ENCODE results near the gene SDK2. TPM values are rescaled to one million over a fixed set of nuclear protein-coding genes. Genes with fewer than 3 reads are reported as not detected.

SDK2 gene
- total and polyA plus RNA-seq, 5 donors from 2014 or later, result 0.02 to 0.59 (median 0.02) TPM; not detected in 2

- Histone ChIP-seq H3K27me3 (ENCODE audit: control insufficient read depth, insufficient read depth, low read length) (no peaks in the 10 kb centered on the region), H3K4me3 (ENCODE audit: low read depth, low read length) (no peak overlapping the region), H3K36me3 (ENCODE audit: control insufficient read depth, insufficient read depth, low read length) (no peaks in the 10 kb centered on the region), H3K4me1 (ENCODE audit: control insufficient read depth, insufficient read depth, low read length, poor library complexity, severe bottlenecking) (peaks cover 5% of the 10 kb centered on the region), H3K9me3 (ENCODE audit: control insufficient read depth in 2 of 2, low read length in 2 of 2) (no peaks in the 10 kb centered on the region), H3K27ac (ENCODE audit: insufficient read depth, low read length, poor library complexity, severe bottlenecking) (no peak overlapping the region)
- Mint-ChIP-seq H3K27me3 (no peaks in the 10 kb centered on the region), H3K4me1 (peaks cover 0 to 32% (median 4%) of the 10 kb centered on the region in 4 donors), H3K36me3 (peaks cover 4% of the 10 kb centered on the region), H3K4me3 (no peak overlapping the region), H3K9me3 (peaks cover 0 to 1% (median 0%) of the 10 kb centered on the region in 7 donors), H3K27ac (no peak overlapping the region)
- DNase-seq (no peak), ATAC-seq (ENCODE audit: low read depth in 2 of 2) (no peak)
These were observed 95.5 kb downstream of the SDK2 start for GRCh38 chr17:73548620-73549311.

- no peak overlapping the region for H3K27ac ChIP-seq (ENCODE audit: insufficient read depth, low read length, poor library complexity, severe bottlenecking)
- H3K36me3 ChIP-seq (ENCODE audit: control insufficient read depth, insufficient read depth, low read length), result no peaks in the 10 kb centered on the region
- H3K36me3 Mint-ChIP-seq, result peaks cover 4% of the 10 kb centered on the region
- DNase-seq, result no peak
- H3K4me1 ChIP-seq (ENCODE audit: control insufficient read depth, insufficient read depth, low read length, poor library complexity, severe bottlenecking), result peaks cover 5% of the 10 kb centered on the region
- no peak for ATAC-seq (ENCODE audit: low read depth in 2 of 2)
- peaks cover 0 to 29% (median 4%) of the 10 kb centered on the region in 4 donors for H3K4me1 Mint-ChIP-seq
- H3K27me3 Mint-ChIP-seq, result no peaks in the 10 kb centered on the region
- no peaks in the 10 kb centered on the region for H3K9me3 ChIP-seq (ENCODE audit: control insufficient read depth in 2 of 2, low read length in 2 of 2)
- H3K9me3 Mint-ChIP-seq, result peaks cover 0 to 1% (median 0%) of the 10 kb centered on the region in 7 donors
- H3K27me3 ChIP-seq (ENCODE audit: control insufficient read depth, insufficient read depth, low read length), result no peaks in the 10 kb centered on the region
- H3K4me3 Mint-ChIP-seq, result no peak overlapping the region
- H3K4me3 ChIP-seq (ENCODE audit: low read depth, low read length), result no peak overlapping the region
- H3K27ac Mint-ChIP-seq, result peak overlapping the region in 1 of 3 donors; percentile 36
These were observed 96.5 kb downstream of the SDK2 start for GRCh38 chr17:73547790-73548189.

- Histone ChIP-seq H3K4me1 (ENCODE audit: control insufficient read depth, insufficient read depth, low read length, poor library complexity, severe bottlenecking) (peaks cover 3% of the 10 kb centered on the region), H3K27ac (ENCODE audit: insufficient read depth, low read length, poor library complexity, severe bottlenecking) (no peak overlapping the region), H3K27me3 (ENCODE audit: control insufficient read depth, insufficient read depth, low read length) (no peaks in the 10 kb centered on the region), H3K9me3 (ENCODE audit: control insufficient read depth in 2 of 2, low read length in 2 of 2) (no peaks in the 10 kb centered on the region), H3K36me3 (ENCODE audit: control insufficient read depth, insufficient read depth, low read length) (no peaks in the 10 kb centered on the region), H3K4me3 (ENCODE audit: low read depth, low read length) (no peak overlapping the region)
- H3K9me3 Mint-ChIP-seq, result peaks cover 0 to 1% (median 0%) of the 10 kb centered on the region in 7 donors
- H3K36me3 Mint-ChIP-seq, result peaks cover 4% of the 10 kb centered on the region
- H3K27me3 Mint-ChIP-seq, result no peaks in the 10 kb centered on the region
- H3K27ac Mint-ChIP-seq, result peak overlapping the region in 2 of 3 donors; percentile 48 to 56
- peaks cover 0 to 26% (median 2%) of the 10 kb centered on the region in 4 donors for H3K4me1 Mint-ChIP-seq
- H3K4me3 Mint-ChIP-seq, result no peak overlapping the region
- ATAC-seq (ENCODE audit: low read depth in 2 of 2) (peak; percentile 40 to 51), DNase-seq (peak in 1 of 3 donors; percentile 45)
These were observed 97.3 kb downstream of the SDK2 start for GRCh38 chr17:73546770-73547536.

- H3K27ac Mint-ChIP-seq, result no peak overlapping the region
- Histone ChIP-seq H3K4me3 (ENCODE audit: low read depth, low read length) (no peak overlapping the region), H3K9me3 (ENCODE audit: control insufficient read depth in 2 of 2, low read length in 2 of 2) (no peaks in the 10 kb centered on the region), H3K36me3 (ENCODE audit: control insufficient read depth, insufficient read depth, low read length) (no peaks in the 10 kb centered on the region), H3K4me1 (ENCODE audit: control insufficient read depth, insufficient read depth, low read length, poor library complexity, severe bottlenecking) (peaks cover 3% of the 10 kb centered on the region), H3K27ac (ENCODE audit: insufficient read depth, low read length, poor library complexity, severe bottlenecking) (no peak overlapping the region), H3K27me3 (ENCODE audit: control insufficient read depth, insufficient read depth, low read length) (no peaks in the 10 kb centered on the region)
- DNase-seq (no peak), ATAC-seq (ENCODE audit: low read depth in 2 of 2) (no peak)
- H3K36me3 Mint-ChIP-seq, result peaks cover 4% of the 10 kb centered on the region
- no peaks in the 10 kb centered on the region for H3K9me3 Mint-ChIP-seq
- H3K4me3 Mint-ChIP-seq, result no peak overlapping the region
- H3K4me1 Mint-ChIP-seq, result peaks cover 0 to 20% (median 0%) of the 10 kb centered on the region in 4 donors
- no peaks in the 10 kb centered on the region for H3K27me3 Mint-ChIP-seq
These were observed 98.1 kb downstream of the SDK2 start for GRCh38 chr17:73546114-73546513.

- peaks cover 3% of the 10 kb centered on the region for H3K4me1 ChIP-seq (ENCODE audit: control insufficient read depth, insufficient read depth, low read length, poor library complexity, severe bottlenecking)
- Mint-ChIP-seq H3K4me3 (no peak overlapping the region), H3K27ac (peak overlapping the region in 2 of 3 donors; percentile 46 to 59), H3K9me3 (no peaks in the 10 kb centered on the region), H3K27me3 (no peaks in the 10 kb centered on the region), H3K4me1 (peaks cover 0 to 20% (median 0%) of the 10 kb centered on the region in 4 donors), H3K36me3 (peaks cover 4% of the 10 kb centered on the region)
- H3K9me3 ChIP-seq (ENCODE audit: control insufficient read depth in 2 of 2, low read length in 2 of 2), result no peaks in the 10 kb centered on the region
- H3K27ac ChIP-seq (ENCODE audit: insufficient read depth, low read length, poor library complexity, severe bottlenecking), result no peak overlapping the region
- ATAC-seq (ENCODE audit: low read depth in 2 of 2) (no peak), DNase-seq (no peak)
- no peaks in the 10 kb centered on the region for H3K36me3 ChIP-seq (ENCODE audit: control insufficient read depth, insufficient read depth, low read length)
- H3K4me3 ChIP-seq (ENCODE audit: low read depth, low read length), result no peak overlapping the region
- no peaks in the 10 kb centered on the region for H3K27me3 ChIP-seq (ENCODE audit: control insufficient read depth, insufficient read depth, low read length)
These were observed 98.9 kb downstream of the SDK2 start for GRCh38 chr17:73545109-73546032.

- peak overlapping the region in 2 of 3 donors; percentile 23 to 74 for H3K27ac Mint-ChIP-seq
- H3K4me1 Mint-ChIP-seq, result peaks cover 0 to 19% (median 0%) of the 10 kb centered on the region in 4 donors
These were observed 99.9 kb downstream of the SDK2 start for GRCh38 chr17:73544333-73544732.

GRCh38 chr17:73542323-73542722 is 101.9 kb downstream of the SDK2 start:
- Histone ChIP-seq H3K27me3 (ENCODE audit: control insufficient read depth, insufficient read depth, low read length) (no peaks in the 10 kb centered on the region), H3K36me3 (ENCODE audit: control insufficient read depth, insufficient read depth, low read length) (no peaks in the 10 kb centered on the region), H3K27ac (ENCODE audit: insufficient read depth, low read length, poor library complexity, severe bottlenecking) (no peak overlapping the region), H3K4me1 (ENCODE audit: control insufficient read depth, insufficient read depth, low read length, poor library complexity, severe bottlenecking) (peaks cover 3% of the 10 kb centered on the region), H3K9me3 (ENCODE audit: control insufficient read depth in 2 of 2, low read length in 2 of 2) (no peaks in the 10 kb centered on the region), H3K4me3 (ENCODE audit: low read depth, low read length) (no peak overlapping the region)
- Mint-ChIP-seq H3K9me3 (no peaks in the 10 kb centered on the region), H3K27ac (no peak overlapping the region), H3K36me3 (peaks cover 4% of the 10 kb centered on the region), H3K4me3 (no peak overlapping the region), H3K27me3 (no peaks in the 10 kb centered on the region), H3K4me1 (peaks cover 0 to 14% (median 0%) of the 10 kb centered on the region in 4 donors)
- DNase-seq (no peak), ATAC-seq (ENCODE audit: low read depth in 2 of 2) (no peak)

More at GRCh38 chr17:73544333-73544732, 99.9 kb downstream of the SDK2 start:
- H3K9me3 ChIP-seq (ENCODE audit: control insufficient read depth in 2 of 2, low read length in 2 of 2), result no peaks in the 10 kb centered on the region
- H3K9me3 Mint-ChIP-seq, result no peaks in the 10 kb centered on the region
- peaks cover 3% of the 10 kb centered on the region for H3K4me1 ChIP-seq (ENCODE audit: control insufficient read depth, insufficient read depth, low read length, poor library complexity, severe bottlenecking)
- H3K4me3 ChIP-seq (ENCODE audit: low read depth, low read length), result no peak overlapping the region
- DNase-seq (no peak), ATAC-seq (ENCODE audit: low read depth in 2 of 2) (no peak)
- no peak overlapping the region for H3K27ac ChIP-seq (ENCODE audit: insufficient read depth, low read length, poor library complexity, severe bottlenecking)
- H3K36me3 ChIP-seq (ENCODE audit: control insufficient read depth, insufficient read depth, low read length), result no peaks in the 10 kb centered on the region
- H3K27me3 ChIP-seq (ENCODE audit: control insufficient read depth, insufficient read depth, low read length), result no peaks in the 10 kb centered on the region
- no peaks in the 10 kb centered on the region for H3K27me3 Mint-ChIP-seq
- peaks cover 4% of the 10 kb centered on the region for H3K36me3 Mint-ChIP-seq
- no peak overlapping the region for H3K4me3 Mint-ChIP-seq
